ENCODE measurements around the gene WFIKKN2.

WFIKKN2 gene

GRCh38 chr17:50820651-50821050 lies 14.7 kb upstream of the WFIKKN2 start:
- H3K4me1 ChIP-seq (ENCODE audit: control insufficient read depth, insufficient read depth, low read length): no peaks in the 10 kb centered on the region
- POLR2A ChIA-PET: no interaction called here
- no peaks in the 10 kb centered on the region for H3K36me3 ChIP-seq (ENCODE audit: control insufficient read depth in 2 of 2, insufficient read depth in 1 of 2, low read length in 2 of 2)
- H3K9me3 ChIP-seq (ENCODE audit: control insufficient read depth, insufficient read depth, low read depth, low read length): no peaks in the 10 kb centered on the region
- CTCF ChIA-PET: interaction anchor here (0.9 kb wide), 1 partner anchor 191 kb away, joined by 3 read pairs; no protein-coding TSS in a partner anchor
- H3K27ac ChIP-seq (ENCODE audit: extremely low read depth, low read depth, low read length): no peak overlapping the region
- TF ChIP-seq ZNF449 (tag by site-specific recombination; IDR thresholded peaks at IDR 0.05) (no peak), SP3 (tag by site-specific recombination; IDR thresholded peaks at IDR 0.05) (no peak), ZNF513 (tag by site-specific recombination; IDR thresholded peaks at IDR 0.05) (no peak), ZNF112 (tag by site-specific recombination; IDR thresholded peaks at IDR 0.05) (no peak), ZNF239 (tag by site-specific recombination; IDR thresholded peaks at IDR 0.05) (no peak), ZNF10 (tag by site-specific recombination; IDR thresholded peaks at IDR 0.05) (no peak), ZNF707 (tag by site-specific recombination; IDR thresholded peaks at IDR 0.05) (no peak), ZNF843 (tag by site-specific recombination; IDR thresholded peaks at IDR 0.05) (no peak)
- no peak overlapping the region for H3K4me3 ChIP-seq (ENCODE audit: low read depth, low read length)

GRCh38 chr17:50822550-50822949 lies 12.8 kb upstream of the WFIKKN2 start:
- H3K4me1 ChIP-seq (ENCODE audit: control insufficient read depth, insufficient read depth, low read length): no peaks in the 10 kb centered on the region
- no peak overlapping the region for H3K4me3 ChIP-seq (ENCODE audit: low read depth, low read length)
- H3K27ac ChIP-seq (ENCODE audit: extremely low read depth, low read depth, low read length): no peak overlapping the region
- no peaks in the 10 kb centered on the region for H3K36me3 ChIP-seq (ENCODE audit: control insufficient read depth in 2 of 2, insufficient read depth in 1 of 2, low read length in 2 of 2)
- TF ChIP-seq ZNF561 (tag by site-specific recombination; IDR thresholded peaks at IDR 0.05; ENCODE audit: borderline replicate concordance) (no peak), ZNF549 (tag by site-specific recombination; IDR thresholded peaks at IDR 0.05) (no peak), ZNF366 (tag by site-specific recombination; conservative IDR thresholded peaks at IDR 0.05) (no peak), ZNF133 (tag by site-specific recombination; IDR thresholded peaks at IDR 0.05) (no peak), ZNF610 (tag by site-specific recombination; IDR thresholded peaks at IDR 0.05; ENCODE audit: borderline replicate concordance) (no peak), ZNF221 (tag by site-specific recombination; IDR thresholded peaks at IDR 0.05; ENCODE audit: borderline replicate concordance) (no peak), ZNF677 (tag by site-specific recombination; IDR thresholded peaks at IDR 0.05) (no peak), PRDM1 (tag by site-specific recombination; IDR thresholded peaks at IDR 0.05) (no peak), ZNF48 (tag by site-specific recombination; IDR thresholded peaks at IDR 0.05) (no peak), ZSCAN16 (tag by site-specific recombination; IDR thresholded peaks at IDR 0.05) (no peak), ZNF548 (tag by site-specific recombination; IDR thresholded peaks at IDR 0.05) (no peak), ZIC2 (tag by site-specific recombination; IDR thresholded peaks at IDR 0.05) (no peak), ZNF837 (tag by site-specific recombination; IDR thresholded peaks at IDR 0.05) (no peak), ZNF513 (tag by site-specific recombination; IDR thresholded peaks at IDR 0.05) (no peak), ZNF660 (tag by site-specific recombination; IDR thresholded peaks at IDR 0.05) (no peak), ZNF26 (tag by site-specific recombination; IDR thresholded peaks at IDR 0.05) (no peak), ZNF202 (tag by site-specific recombination; IDR thresholded peaks at IDR 0.05; ENCODE audit: borderline replicate concordance) (no peak)
- no peaks in the 10 kb centered on the region for H3K9me3 ChIP-seq (ENCODE audit: control insufficient read depth, insufficient read depth, low read depth, low read length)
- POLR2A ChIA-PET: no interaction called here
- CTCF ChIA-PET: interaction anchor here (1.5 to 1.6 kb wide), 2 partner anchors 15 to 39 kb away, joined by 7 to 8 read pairs; no protein-coding TSS in a partner anchor

All from HEK293 (cell line).